GM18951 (cell line): ENCODE data around the gene CFAP77.

Experiments
- POLR2A ChIP-seq: IDR thresholded peaks from 4 replicates; pipeline ENCODE4 v1.6.1; 2011; ENCODE audit warnings: mild to moderate bottlenecking; ENCODE audit not compliant: insufficient read length, insufficient read depth; ENCODE audit errors: extremely low read depth
- in situ Hi-C: fragments of 300-500 bp; cut with MboI; formaldehyde crosslinking; loops from one replicate; pipeline ENCODE4 v1.12.0; 2022; ENCODE audit warnings: low sequenced_read_pairs, mixed read lengths, inconsistent platforms; ENCODE audit not compliant: unreplicated experiment

The CFAP77 gene

GRCh38 chr9:132513416-132513815 is 103.4 kb downstream of the CFAP77 start:
- in situ Hi-C loops: no loop called here
- no peak for TF ChIP-seq POLR2A

- in situ Hi-C loops: no loop called here
- no peak for TF ChIP-seq POLR2A
Observed at GRCh38 chr9:132514011-132514744, 104.2 kb downstream of the CFAP77 start.

- in situ Hi-C loops: no loop called here
- no peak for TF ChIP-seq POLR2A
Observed at GRCh38 chr9:132514821-132515220, 104.8 kb downstream of the CFAP77 start.

GRCh38 chr9:132516301-132516700 is 106.3 kb downstream of the CFAP77 start:
- in situ Hi-C loops: no loop called here
- no peak for TF ChIP-seq POLR2A

GRCh38 chr9:132516911-132517310 is 106.9 kb downstream of the CFAP77 start:
- in situ Hi-C loops: no loop called here
- no peak for TF ChIP-seq POLR2A

GRCh38 chr9:132517815-132518550 is 108.0 kb downstream of the CFAP77 start:
- TF ChIP-seq POLR2A: no peak
- in situ Hi-C loops: no loop called here

- TF ChIP-seq POLR2A: no peak
- in situ Hi-C loops: no loop called here
Observed at GRCh38 chr9:132518626-132519025, 108.6 kb downstream of the CFAP77 start.

GRCh38 chr9:132519033-132519432 is 109.0 kb downstream of the CFAP77 start:
- in situ Hi-C loops: no loop called here
- TF ChIP-seq POLR2A: no peak

- no peak for TF ChIP-seq POLR2A
- in situ Hi-C loops: no loop called here
Observed at GRCh38 chr9:132520612-132521011, 110.6 kb downstream of the CFAP77 start.

- in situ Hi-C loops: no loop called here
- no peak for TF ChIP-seq POLR2A
Observed at GRCh38 chr9:132525308-132526023, 115.5 kb downstream of the CFAP77 start.

GRCh38 chr9:132531195-132531594 is 121.2 kb downstream of the CFAP77 start:
- no peak for TF ChIP-seq POLR2A
- in situ Hi-C loops: no loop called here

- TF ChIP-seq POLR2A: no peak
- in situ Hi-C loops: no loop called here
Observed at GRCh38 chr9:132531710-132532570, 121.9 kb downstream of the CFAP77 start.

GRCh38 chr9:132534832-132535231 is 124.8 kb downstream of the CFAP77 start:
- in situ Hi-C loops: no loop called here
- TF ChIP-seq POLR2A: no peak
